Right renal cortex interstitium (tissue), 3 donors: ENCODE data around the gene EFEMP1. TPM values are rescaled to one million over a fixed set of nuclear protein-coding genes. Genes with fewer than 3 reads are reported as not detected.

Source experiments
- DNase-seq, 3 donors: peaks; one replicate each; pipeline ENCODE4 v3.0.0-alpha.2; 2013; ENCODE audit warnings: low read depth in 3 of 3, low spot score in 2 of 3
- polyA plus RNA-seq, 3 donors: library from polyadenylated mRNA; unstranded; fragments of 120-200 nt; gene quantifications; one replicate each; pipeline ENCODE4 v1.2.1, GENCODE V29; 2013; ENCODE audit not compliant: insufficient read length in 3 of 3

EFEMP1 gene
- polyA plus RNA-seq, 3 donors: 91.9 to 111 (median 107) TPM

DNA sequence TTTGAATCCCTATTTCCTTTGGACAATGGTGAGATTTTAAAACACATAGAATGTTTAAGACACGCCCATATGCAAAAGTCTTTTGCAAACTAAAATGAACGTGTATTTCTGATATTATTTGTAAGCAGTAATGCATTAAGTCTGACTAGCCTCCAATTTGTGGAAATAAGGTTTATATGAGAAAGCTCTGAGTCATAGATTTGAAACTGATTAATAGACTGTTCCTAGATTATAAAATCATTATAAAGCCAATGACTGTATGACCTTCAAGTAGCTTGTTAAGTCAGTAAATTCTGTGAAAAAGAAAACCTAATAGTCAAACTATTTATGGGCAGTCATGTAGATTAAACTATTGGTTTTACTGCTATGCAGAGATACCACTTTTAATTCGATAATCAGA, 12.8 kb upstream of the EFEMP1 start:
- DNase-seq: no peak

DNA sequence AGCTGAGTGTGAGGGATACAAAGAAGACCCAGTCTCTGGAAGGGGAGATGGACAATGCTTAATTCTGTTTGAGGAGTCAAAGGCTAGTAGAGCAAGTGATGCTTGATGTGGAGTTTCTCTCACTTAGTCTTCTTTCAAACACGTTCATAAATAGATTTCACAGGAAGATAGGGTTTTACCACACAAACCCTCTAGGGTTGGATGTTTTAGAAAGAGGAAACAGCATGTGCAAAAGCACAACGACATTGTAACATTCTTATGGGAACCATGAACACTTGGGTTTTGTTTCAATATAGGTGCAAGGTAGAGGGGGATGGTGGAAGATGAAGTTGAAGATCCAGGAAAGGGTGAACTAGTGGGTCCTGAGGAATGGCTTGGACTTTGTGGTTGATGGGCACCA, 10.8 kb upstream of the EFEMP1 start:
- no peak for DNase-seq

DNA sequence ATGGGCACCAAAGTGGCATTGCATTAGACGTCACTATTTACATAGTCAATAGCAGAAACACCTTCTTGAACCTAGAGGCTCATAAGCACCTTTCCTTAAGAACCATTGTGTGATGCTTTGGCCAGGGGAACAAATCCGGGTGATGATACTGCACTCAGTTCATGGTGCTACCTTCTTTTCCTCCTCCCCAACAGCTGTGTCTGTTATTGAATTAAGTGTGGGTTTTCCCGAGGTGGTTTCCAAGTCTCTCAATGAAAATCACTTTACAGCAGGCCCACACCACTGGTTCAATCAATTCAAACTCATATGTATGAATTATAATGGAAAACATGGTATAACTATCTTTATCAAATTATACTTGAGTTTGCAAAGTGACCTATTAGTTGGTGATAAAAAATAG, 9.3 kb upstream of the EFEMP1 start:
- DNase-seq: no peak

DNA sequence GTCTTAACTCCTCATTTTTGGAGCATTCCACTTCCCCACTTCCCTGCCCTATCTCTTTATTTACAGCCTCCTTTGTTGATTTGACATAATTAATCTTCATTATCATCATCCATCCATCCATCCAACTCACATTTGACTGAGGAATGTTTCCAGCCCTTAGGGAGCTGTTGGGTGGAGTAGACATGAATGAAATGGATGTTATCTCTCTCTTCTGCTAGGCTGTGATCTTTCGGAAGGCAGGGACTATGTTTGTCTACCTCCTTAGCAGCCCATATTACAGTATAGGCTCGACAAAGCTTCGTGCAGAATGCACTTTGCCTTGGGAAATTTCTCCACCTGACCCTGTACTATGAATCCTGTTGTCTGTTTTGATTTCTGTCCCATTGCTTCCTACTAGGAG, 7.7 kb upstream of the EFEMP1 start:
- no peak for DNase-seq

DNA sequence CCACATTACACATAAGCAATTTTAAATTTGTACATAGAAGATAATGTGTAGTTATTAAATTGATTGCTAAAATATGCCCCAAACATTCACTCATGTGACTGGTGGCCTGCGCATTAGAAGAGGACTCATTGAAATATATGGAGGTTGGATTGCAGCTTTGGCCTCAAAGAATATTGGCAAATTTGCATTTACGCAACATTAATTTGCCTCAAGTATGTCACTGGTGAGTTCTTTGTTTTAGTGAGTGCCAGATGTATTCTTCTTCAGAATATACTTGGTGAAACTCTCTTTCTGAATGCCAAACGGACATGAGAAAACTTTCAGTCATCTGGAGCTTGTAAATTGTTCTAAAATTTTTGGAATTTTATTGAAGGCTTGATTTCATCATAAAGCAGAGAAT, 5.9 kb upstream of the EFEMP1 start:
- no peak for DNase-seq

DNA sequence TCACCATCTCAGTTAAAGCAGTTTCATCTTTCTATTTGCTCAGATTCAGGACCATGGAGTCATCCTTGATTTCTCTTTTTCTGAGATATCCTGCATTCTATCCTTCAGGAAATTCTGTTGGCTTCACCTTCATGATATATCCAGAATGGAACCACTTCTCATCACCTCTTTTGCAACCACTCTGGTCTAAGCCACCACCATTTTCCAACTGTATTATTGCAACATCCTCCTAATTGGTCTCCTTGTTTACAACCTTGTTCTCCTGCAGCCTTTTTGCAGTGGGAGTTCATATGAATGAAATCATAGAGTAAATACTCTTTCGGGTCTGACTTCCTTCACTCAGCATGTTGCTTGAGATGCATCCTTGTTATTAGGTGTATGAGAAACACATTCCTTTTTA, 3.4 kb upstream of the EFEMP1 start:
- DNase-seq: no peak

DNA sequence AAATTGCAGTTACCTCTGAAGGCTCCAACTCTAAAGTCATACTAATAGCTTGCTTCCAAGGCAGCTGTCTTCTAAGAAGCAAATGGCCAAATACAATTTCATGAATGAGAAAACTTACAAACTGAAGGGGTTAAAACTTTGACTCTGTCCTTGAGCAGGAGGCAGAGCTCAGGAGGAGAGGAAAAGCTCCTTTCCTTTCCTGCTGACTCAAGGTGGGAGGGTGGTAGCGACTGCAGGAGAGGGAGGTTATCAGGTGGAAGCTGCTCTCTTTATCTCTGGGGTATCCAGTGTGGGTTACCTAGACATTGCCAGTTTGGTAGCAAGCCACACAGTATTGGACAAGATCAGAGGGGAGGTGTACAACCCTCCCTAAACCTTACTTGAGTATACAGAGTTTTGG, 2.7 kb upstream of the EFEMP1 start:
- DNase-seq: no peak

DNA sequence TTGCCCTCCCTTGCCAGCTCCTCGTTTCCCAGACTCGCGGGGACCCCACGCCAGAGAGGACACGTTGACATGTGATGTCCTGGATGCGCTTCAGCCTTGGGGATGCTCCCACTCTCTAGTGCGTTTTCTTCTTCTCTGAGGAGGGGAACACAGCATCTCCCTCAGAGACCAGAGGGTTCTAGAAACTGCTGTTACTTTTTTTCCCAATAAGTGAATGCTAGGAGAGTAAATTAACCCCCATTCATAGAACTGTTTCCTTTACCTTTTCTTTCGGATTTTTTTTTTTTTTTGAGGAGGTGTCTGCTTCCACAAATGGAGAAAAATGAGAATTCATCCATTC, 370 bp upstream of the EFEMP1 start:
- DNase-seq: no peak

DNA sequence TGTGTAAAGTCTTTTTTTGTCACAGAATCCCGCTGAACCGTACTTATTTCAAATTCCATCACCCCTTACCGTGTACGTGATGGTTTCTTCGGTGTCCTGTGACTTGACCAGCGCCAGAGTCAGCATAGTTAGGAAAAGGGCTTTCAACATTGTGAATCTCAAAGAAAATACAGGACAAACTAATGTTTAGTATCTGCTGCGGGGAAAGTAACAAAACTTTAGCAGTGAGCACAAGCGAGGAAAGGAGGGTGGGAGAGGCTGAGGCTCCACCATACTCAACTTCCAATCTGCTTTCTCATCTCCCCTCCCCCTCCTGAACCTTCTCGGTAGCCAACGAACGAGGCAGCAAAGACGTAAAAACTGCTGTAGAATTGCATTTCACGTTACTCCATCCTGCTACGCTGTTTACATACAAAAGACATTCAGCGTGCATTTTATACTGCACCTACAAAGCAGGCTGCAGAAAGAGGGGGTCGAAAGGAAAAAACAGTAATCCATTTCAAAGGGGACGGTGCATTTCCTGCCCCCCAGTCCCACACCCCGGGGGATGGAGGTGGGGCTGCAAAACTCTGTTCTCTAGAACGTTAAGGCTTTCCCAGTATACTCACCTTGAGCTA, 1.2 kb downstream of the EFEMP1 start:
- no peak for DNase-seq

DNA sequence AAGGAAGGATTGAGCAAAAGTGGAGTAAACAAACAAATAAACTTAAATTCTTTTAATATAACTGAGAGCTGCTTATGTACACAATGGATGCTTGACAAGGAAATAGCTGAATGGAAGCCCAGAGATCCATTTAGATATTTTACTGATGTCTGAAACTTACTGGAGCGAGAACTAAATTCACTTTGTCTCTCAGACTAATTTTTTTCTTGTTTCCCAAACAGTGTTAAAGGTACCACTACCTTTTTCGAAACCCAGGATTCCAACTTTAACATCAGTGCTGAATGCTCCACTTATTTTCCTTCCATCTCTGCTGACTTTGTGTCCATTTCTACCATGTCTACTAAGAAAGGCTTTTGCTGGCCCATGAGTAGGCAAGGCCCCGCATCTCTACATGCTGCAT, 4.0 kb downstream of the EFEMP1 start:
- DNase-seq: no peak

DNA sequence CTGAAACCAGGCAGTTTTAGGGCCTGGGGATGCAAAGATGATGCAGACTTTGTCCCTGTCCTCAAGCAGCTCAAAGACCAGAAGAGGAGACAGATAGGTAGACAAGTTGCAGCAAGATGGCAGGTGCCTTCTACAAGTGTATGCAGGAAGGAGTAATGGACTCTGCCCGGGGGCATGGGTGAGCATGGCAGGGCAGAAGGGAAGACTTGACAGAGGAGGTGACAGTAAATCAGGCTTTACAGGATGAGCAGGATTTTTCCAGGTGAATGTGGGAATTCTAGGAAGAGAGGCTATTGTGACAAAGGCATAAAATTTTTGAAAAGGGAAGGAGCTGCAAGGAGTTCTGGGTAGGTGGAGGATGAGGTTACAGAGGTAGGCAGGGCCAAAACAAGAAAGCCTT, 4.7 kb downstream of the EFEMP1 start:
- no peak for DNase-seq

DNA sequence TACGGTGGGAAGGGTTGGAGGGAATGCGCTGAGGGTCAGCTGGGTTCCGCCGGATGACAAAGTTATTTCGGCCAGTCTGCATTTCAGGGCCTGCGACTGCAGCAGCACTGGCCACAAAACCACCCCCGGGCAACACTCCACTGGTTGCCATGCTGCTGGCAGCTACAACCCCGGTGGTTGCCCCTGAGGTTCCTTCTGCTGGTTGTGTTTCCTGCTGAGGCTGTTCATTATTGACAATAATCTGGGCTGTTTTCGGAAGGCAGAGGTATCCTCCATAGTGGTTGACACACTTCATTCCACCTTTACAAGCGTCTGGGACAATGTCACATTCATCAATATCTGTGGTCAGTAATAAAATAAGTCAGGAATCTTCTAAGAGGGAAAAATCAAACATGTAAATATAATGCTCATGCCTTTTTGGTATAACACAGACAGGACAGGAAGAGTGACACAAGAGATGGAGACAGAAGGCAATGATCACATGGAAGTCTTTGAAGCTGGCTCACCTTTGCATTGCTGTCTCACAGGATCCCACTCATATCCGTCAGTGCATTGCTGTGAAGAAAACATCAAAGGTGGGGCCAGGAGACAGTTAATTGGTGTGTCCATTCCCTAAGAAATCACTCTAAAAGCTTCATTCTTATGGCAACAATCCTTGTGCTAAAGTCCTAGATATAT, 5.7 kb downstream of the EFEMP1 start:
- DNase-seq: no peak

DNA sequence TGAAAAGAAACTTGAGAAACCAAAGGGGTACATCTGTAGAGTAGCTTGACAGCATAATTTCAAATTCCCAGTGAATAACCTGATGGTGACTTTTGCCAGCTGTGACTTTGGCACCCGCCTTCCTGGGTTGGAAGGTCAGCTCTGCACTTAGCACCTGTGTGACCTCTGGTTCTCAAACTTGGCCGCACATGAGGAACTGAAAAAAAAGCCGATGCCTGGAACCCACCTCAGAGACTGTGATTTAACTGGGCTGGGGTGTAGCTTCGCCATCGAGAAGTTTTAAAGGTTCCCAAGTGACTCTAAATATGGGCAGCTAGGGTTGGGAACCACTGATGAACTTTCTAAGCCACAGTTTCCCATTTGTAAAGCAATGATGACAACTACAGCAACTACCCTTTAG, 6.5 kb downstream of the EFEMP1 start:
- no peak for DNase-seq

DNA sequence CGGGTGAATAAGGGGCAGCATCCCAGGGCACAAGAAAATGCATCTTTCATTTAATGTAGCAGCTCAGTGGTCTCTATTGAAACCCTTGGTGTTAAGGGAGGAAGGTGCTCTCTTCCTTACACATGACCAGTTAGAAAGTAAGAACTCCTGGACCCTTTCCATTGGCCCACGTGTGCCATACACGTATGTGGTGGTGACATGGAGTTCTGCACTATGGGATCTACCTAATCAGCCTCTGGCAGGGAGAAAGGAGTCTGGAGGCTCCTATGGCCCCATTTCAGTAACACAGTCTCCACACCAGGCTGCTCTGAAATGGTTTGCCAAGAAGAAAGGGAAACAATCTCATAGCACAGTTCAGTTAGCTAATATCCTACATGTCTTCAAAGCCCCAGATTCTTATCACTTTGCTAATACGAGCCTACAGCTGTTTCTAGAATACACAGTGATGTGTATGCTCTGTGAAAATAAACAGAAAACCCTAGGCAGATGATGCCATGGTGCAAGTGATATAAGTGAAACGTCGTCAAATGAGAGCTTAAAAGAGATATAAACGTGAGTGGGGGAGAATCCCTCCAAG, 7.0 kb downstream of the EFEMP1 start:
- DNase-seq: no peak

DNA sequence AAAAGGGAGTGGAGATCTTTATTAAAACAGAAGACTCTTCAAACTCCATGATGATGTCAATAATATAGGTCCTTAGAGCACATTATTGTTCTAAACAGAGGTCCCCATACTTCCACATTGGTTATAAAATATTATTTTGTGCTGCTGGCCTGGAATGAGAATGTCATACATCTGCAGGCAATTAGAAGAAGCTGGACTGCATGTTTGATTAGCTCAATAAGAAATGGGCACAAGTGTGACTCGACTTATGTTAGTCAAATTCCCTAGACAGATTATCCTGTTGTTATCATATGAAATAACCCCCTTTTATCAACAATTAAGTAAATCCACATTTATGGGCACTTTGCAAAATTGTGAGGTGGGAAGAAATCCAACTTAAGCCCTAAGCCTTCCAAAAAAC, 8.8 kb downstream of the EFEMP1 start:
- DNase-seq: no peak

DNA sequence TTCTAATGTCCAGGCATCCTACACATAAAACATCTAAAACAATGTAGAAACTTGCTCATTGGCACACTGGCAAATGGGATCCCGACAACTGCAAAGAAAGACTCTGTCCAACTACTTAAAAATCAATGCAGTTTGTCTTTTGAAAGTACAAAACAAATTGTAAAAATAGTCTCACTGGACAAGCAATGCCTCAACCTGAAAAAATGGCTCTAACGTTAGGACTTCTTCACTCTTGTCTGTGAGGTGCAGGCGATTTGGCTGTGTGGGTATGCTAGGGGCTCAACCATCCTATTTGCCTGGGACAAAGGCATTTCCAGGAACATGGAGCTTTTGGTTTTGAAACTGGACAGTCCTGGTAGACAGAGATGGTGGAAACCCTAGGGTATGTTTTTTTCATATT, 10.7 kb downstream of the EFEMP1 start:
- no peak for DNase-seq

DNA sequence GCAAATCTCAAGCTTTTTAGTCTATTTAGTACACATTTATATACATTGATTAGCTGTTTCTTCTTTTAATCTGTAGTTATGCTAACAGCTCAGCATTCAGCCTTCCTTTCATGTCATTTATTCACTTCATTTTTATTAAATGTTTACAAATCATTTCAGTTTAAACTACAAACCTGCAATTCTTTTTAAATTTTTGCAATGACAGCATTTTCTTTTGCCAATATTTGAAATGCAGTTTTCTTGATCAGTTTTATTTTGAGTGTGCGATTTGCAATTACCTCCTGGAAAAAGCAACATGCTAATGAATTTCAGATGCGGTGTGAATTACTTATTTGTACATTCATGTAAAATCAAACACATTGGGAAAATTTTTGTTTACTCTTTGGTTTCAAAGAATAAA, 13.5 kb downstream of the EFEMP1 start:
- DNase-seq: no peak

DNA sequence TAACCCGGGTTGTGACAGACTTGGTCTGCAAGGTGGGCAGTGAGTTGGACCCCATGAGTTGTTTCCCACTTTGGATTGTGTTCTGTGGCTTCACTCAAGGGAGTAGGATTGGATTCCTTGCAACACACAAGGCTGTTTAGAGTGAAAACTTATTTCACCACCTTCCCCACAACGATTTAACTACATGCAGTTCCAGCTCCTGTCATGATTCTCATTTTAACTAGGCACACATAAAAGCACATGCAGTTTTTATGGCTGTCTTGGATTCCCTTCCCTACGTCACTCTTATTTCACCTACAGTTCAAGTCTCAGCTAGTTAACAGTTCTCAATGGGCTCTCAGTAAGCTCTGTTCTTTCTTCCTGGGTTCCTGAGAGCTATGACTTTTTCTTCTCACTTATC, 15.9 kb downstream of the EFEMP1 start:
- DNase-seq: no peak

DNA sequence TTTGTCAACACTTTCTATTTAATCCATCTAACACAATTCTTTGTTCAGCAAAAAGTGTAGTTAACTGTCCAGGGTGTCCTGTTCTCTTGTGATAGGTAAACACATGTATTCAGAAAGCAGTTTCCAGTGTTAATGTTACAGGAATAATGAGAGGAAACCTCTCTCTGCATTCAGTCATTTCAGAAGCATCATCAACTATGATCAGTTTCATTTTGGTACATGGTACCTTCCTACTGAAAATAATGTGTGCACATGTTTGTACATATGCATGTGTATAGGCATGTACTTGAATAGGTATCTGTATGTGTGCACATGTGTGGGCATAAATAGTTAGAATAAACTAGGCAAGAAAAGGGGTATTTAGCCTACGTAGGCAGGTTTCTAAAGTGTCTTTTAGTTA, 16.6 kb downstream of the EFEMP1 start:
- no peak for DNase-seq

DNA sequence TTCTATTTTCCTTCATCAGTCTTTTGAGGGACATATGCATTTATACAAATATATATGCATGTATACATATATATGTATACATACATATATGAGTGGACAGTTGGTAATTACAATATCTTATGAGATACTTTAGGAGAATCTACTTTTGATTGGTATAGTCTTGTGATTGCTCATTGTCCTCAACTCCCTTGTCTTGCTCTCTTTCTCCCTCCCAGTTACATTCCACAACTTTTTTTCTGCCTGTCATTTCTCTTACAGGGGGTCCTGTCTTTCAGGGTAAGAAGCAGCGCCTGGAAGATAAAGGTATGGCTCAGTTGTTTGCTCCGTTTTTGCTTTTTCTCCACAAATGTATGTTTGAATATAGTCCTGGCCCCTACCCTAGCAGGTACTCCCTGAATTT, 19.9 kb downstream of the EFEMP1 start:
- DNase-seq: no peak

DNA sequence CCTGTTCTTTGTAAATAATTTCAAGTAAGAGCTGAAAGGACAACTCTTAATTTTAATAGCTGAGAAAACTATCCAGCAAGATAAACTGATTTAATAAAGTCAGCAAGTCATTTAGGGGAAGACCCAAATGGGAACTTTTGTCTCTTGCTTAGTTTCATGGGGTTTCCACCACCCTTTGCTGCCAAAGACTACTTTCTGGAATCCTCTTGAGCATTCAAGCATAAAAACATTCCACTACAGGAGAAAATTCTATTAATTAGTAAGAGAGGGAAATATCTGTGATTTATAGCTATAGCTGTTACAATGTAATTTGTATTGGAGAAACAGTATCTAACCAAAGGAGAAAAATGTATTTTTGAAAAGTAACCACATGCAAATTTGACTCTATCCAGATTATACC, 20.6 kb downstream of the EFEMP1 start:
- DNase-seq: no peak

DNA sequence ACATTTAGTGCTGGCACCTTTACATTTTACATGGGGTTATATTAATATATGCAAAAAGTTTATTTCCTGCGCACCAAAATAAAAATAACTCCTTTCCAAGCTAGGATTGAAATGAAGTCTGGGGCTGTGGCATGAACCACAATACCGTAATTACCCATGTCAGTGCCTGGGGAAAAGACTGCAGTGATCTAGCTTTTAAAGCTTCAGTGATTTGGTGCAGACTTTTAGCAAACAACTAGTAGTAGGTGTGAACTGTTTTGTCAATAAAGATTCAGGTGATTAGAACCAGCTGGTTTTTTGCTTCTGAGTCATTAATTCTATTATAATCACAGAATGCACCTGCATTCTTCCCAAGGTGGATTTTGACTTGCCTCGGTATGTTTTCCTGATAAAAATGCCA, 21.2 kb downstream of the EFEMP1 start:
- DNase-seq: no peak

DNA sequence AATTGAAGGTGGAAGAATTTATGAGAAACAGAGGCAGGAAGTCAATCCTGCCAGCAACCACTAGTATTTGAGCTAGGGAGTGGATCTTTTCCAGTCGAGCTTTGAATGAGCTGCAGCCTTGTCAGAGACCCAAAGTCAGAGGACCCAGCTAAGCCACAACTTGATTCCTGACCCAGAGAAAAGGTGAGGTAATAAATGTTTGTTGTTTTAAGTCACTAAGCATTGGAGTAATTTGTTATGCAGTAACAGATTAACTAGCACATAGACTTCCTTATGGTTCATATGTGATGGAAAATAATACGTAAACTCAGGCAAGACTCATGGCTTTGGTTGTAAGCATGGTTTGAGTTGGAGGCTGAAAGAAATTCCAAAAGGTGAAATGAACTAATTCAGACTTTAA, 21.6 kb downstream of the EFEMP1 start:
- no peak for DNase-seq
